Posterior vena cava (tissue), 2 donors: ENCODE measurements around the gene SNAP29. TPM values are rescaled to one million over a fixed set of nuclear protein-coding genes. Genes with fewer than 3 reads are reported as not detected.
"Not testable (repeated sequence)": the region's sequence is repeated elsewhere in the genome, so short reads cannot be mapped to it uniquely, and the experiment has no call there.

Experiments
- DNase-seq: peaks from one replicate; pipeline ENCODE4 v3.0.0-alpha.2; 2020; ENCODE audit warnings: low spot score
- intact Hi-C, 2 donors: fragments of 100-400 bp; cut with DNase I; formaldehyde crosslinking; loops; one replicate each; pipeline versions ENCODE4 v1.14.1 to v1.14.2; 2022 to 2023
- long read RNA-seq, 2 donors: library from polyadenylated mRNA; unstranded; transcript quantifications; one replicate each; pipeline ENCODE4 v2.0.0, GENCODE V29; 2020 to 2021
- total RNA-seq, 2 donors: library from RNA; stranded (reverse); fragmentation: NEBNext Ultra II Directional; extraction: Animal tissue kit (Norgen Biotek cat#: 25700); gene quantifications; one replicate each; pipeline ENCODE4 v1.2.1, GENCODE V29; 2021
- donor health status: DM: yes; HTN: yes; CAD: no.
- donor health status: DM: yes; HTN: yes; CAD: no.

SNAP29 gene
- 10 to 100 TPM; 22.9 to 25.5 TPM for total RNA-seq
- long read RNA-seq, donor 1, full-length matches to known transcripts, result 16 of 21 reads
- long read RNA-seq, donor 1, partial matches to known transcripts, result 3 of 21 reads
- long read RNA-seq, donor 1, other reads (novel, unspliced or antisense), result 2 of 21 reads
- long read RNA-seq, donor 2, full-length matches to known transcripts, result 36 of 59 reads
- long read RNA-seq, donor 2, partial matches to known transcripts, result 19 of 59 reads
- long read RNA-seq, donor 2, other reads (novel, unspliced or antisense), result 4 of 59 reads

DNA sequence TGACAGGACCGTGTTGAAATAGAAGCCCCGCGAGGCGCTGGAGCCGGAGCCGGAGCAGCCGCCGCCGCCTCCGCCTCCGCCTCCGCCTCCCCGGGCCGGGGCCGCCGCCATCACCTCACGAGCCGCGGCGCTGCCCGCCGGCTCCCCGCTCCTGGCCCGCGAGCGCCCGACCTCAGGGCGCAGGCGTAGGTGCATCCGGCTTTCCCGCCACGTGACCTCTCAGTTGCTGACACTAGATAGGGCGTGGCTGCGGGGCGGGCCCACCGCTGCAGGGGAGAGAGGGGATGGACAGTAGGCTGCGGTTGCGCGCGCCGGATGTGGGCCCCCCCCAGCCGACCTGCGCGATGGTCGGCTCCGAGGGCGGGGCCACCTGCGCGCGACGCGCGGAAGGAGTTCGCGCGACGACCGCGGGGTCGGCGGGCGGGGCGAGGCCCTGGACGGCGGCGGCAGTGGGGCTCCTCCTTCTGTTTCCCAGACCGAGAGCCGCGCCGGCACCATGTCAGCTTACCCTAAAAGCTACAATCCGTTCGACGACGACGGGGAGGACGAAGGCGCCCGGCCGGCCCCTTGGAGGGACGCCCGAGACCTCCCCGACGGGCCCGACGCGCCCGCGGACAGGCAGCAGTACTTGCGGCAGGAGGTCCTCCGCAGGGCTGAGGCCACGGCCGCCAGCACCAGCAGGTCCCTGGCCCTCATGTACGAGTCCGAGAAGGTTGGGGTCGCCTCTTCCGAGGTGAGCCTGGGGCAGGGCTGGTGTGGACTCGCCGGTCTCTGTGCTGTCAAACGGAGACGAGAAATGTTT lies at the start of gene SNAP29, which contains the start of gene PI4KA:
Gene SNAP29, plus strand, starts transcription at position 393 of the 802 bp plus-strand sequence. Its CDS starts 104 bp downstream, at position 497.
Gene PI4KA, minus strand, starts transcription at position 197 of the 802 bp plus-strand sequence. Its CDS starts 86 bp downstream, at position 111.
- intact Hi-C loops, result no loop called here
- peak; percentile 100 for DNase-seq

GRCh38 chr22:20809538-20810185 lies 49.1 kb upstream of the SNAP29 start:
- intact Hi-C loops, result no loop called here
- no peak for DNase-seq

- no peak for DNase-seq
- intact Hi-C loops, result no loop called here
Observed at GRCh38 chr22:20810645-20811044, 48.2 kb upstream of the SNAP29 start.

DNA sequence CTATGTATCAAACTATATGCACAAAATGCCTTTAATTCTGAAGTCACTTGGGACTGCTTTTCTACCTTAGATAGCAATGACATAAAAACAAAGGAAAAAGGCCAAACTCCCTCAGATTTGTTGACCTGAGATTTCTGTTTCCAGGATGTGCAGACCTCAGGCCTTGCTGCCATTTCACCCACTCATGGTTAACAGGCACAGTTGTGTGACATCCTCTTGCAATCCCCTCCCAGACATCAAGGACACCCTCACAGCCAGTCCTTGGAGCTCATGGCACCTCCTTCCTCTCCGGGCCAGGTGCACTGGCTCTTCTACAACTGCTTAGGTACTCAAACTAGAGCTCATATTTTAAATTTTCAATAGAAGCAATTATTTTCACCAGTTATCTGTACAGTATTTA lies 47.6 kb upstream of the SNAP29 start:
- DNase-seq, result no peak
- intact Hi-C loops, result no loop called here

DNA sequence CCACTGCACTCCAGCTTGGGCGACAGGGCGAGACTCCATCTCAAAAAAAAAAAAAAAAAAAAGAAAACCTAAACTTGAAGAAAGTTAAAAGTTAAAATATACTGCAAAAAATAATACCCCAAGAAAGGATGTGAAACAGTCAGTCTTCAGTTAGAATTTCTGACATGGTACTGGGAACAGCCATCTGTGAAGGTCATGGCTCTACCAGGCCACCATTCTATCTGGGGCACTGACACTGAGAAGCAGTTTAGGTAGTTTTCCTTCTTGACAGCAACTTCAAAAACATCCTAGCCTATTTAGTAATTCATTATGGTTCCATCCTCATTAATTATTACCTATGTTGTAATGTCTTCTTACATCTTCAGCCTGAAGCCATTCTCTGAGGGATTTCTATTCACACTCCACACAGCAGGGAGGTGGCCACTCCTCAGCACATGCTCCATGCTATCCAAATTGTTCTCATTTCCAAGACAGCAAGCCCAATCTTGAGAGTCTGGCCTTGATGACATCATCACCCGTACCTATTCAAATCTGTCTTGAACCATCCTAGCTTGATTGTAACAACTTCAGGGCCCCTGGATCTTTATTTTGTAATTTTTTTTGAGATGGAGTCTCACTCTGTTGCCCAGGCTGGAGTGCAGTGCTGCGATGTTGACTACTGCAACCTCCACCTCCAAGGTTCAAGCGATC lies 46.7 kb upstream of the SNAP29 start:
- intact Hi-C loops, result no loop called here
- DNase-seq, result no peak

GRCh38 chr22:20813056-20813455 lies 45.8 kb upstream of the SNAP29 start:
- no peak for DNase-seq
- intact Hi-C loops, result no loop called here

GRCh38 chr22:20814221-20814808 lies 44.5 kb upstream of the SNAP29 start:
- intact Hi-C loops, result no loop called here
- no peak for DNase-seq

DNA sequence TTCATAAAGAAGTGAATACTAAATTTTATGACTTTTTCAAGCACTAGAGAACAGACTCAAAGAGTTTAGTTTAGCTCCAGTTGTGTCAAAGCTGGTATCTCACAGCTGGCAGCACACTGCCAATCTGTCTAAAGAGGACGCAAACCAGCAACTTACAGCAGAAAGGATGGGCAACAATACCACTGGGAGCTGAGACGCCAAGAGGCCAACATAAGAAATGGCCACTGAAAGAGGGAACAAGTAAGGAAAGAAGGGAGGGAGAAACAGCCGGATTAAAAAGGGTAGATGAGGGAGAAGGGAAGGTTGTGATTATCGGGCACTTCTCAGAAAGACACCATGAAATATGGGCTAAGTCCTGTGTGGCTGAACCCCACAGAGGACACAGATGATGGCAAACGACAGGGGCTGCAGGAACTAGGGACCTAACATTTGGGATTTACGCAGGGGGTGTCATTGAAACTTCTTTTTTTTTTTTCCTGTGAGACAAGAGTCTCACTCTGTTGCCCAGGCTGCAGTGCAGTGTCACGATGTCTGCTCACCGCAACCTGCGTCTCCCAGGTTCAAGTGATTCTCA lies 43.2 kb upstream of the SNAP29 start:
- no peak for DNase-seq
- intact Hi-C loops, result no loop called here

GRCh38 chr22:20816559-20816958 lies 42.2 kb upstream of the SNAP29 start:
- intact Hi-C loops, result no loop called here

GRCh38 chr22:20818471-20818870 lies 40.3 kb upstream of the SNAP29 start:
- no peak for DNase-seq
- intact Hi-C loops, result no loop called here

More at GRCh38 chr22:20816559-20816958, 42.2 kb upstream of the SNAP29 start:
- DNase-seq, result no peak

GRCh38 chr22:20819471-20819870 lies 39.3 kb upstream of the SNAP29 start:
- intact Hi-C loops, result no loop called here
- no peak for DNase-seq

DNA sequence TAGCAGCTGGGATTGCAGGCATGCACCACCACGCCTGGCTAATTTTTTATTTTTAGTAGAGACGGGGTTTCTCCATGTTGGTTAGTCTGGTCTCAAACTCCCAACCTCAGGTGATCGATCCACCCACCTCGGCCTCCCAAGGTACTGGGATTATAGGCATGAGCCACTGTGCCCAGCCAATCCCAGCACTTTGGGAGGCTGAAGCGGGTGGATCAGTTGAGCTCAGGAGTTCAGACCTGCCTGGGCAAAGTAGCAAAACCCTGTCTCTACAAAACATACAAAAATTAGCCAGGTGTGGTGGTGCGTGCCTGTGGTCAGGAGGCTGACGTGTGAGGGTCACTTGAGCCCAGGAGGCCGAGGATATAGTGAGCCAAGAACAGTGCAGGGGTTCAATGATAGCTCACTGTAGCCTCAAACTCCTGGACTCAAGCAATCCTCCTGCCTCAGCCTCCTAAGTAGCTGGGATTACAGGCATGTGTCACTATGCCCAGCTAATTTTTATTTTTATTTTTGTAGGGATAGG lies 37.0 kb upstream of the SNAP29 start:
- DNase-seq, intact Hi-C loops: not testable (repeated sequence)

DNA sequence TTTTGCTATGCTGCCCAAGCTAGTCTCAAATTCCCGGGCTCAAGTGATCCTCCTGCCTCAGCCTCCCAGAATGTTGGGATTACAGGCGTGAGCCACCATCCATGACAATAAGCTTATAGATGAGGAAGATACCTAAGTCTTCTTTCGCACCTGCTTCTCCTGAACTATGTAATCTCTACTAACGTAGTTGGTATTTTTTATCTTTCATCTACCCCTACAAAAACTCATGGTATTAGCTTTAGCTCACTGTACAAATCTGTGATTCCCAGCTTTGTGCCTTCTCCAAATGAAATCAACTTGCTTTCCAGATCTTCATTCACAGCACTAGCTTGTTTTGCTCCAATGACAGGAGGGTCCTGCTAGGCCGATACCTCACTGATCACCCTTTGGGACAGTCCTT lies 36.6 kb upstream of the SNAP29 start:
- intact Hi-C loops, result no loop called here
- DNase-seq, result no peak

- no peak for DNase-seq
- intact Hi-C loops, result no loop called here
Observed at GRCh38 chr22:20823264-20823663, 35.5 kb upstream of the SNAP29 start.

GRCh38 chr22:20825216-20825615 lies 33.6 kb upstream of the SNAP29 start:
- intact Hi-C loops, DNase-seq: not testable (repeated sequence)

DNA sequence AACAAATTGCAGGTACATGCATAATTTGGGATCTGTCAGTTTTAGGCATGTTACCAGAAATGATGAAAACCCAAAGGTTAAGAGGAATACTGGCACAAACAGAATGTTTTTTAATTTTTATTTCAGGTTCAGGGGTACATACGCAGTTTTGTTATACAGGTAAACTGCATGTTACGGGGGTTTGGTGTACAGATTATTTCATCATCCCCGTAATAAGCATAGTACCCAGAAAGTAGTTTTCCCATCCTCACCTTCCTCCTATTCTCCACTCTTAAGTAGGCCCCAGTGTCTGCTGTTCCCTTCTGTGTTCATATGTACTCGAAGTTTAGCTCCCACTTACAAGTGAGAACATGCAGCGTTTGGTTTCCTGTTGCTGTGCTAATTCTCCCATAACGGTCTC lies 33.2 kb upstream of the SNAP29 start:
- intact Hi-C loops, result no loop called here
- DNase-seq, result no peak

DNA sequence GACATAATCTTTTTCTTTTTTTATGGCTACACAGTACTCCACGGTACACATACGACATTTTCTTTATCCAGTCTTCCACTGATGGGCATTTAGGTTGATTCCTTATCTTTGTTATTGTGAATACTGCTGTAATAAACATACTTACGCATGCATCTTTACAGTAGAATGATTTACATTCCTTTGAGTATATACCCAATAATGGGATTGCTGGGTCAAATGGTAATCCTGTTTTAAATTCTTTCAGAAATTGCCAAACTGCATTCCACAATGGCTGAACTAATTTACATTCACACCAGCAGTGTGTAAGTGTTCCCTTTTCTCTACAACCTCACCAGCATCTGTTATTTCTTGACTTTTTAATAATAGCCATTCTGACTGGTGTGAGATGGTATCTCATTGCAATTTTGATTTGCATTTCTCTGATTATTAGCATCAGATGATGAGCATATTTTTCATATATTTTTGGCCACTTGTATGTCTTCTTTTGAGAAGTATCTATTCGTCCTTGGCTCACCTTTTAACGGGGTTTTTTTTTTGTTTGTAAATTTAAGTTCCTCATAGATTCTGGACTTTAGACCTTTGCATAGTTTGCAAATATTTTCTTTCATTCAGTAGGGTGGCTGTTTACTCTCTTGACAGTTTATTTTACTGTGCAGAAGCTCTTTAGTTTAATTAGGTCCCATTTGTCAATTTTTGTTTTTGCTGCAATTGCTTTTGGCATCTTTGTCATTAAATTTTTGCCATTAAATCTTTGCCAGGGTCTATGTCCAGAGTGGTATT lies 32.2 kb upstream of the SNAP29 start:
- intact Hi-C loops, DNase-seq: not testable (repeated sequence)
